ENCODE results near the gene LDLRAD2.
"Not testable (repeated sequence)": the region's sequence is repeated elsewhere in the genome, so short reads cannot be mapped to it uniquely, and the experiment has no call there.

The LDLRAD2 gene

GRCh38 chr1:21825393-21825792 is 13.3 kb downstream of the LDLRAD2 start:
- DNase-seq, result no peak

- not testable (repeated sequence) for DNase-seq
Observed at GRCh38 chr1:21826694-21827093, 14.6 kb downstream of the LDLRAD2 start.

GRCh38 chr1:21827141-21827679 is 15.1 kb downstream of the LDLRAD2 start:
- no peak for DNase-seq

- no peak for DNase-seq
Observed at GRCh38 chr1:21828075-21828474, 16.0 kb downstream of the LDLRAD2 start.

GRCh38 chr1:21828506-21829210 is 16.6 kb downstream of the LDLRAD2 start:
- no peak for DNase-seq

- DNase-seq, result no peak
Observed at GRCh38 chr1:21829294-21829693, 17.2 kb downstream of the LDLRAD2 start.

- DNase-seq, result no peak
Observed at GRCh38 chr1:21830792-21831453, 18.9 kb downstream of the LDLRAD2 start.

- no peak for DNase-seq
Observed at GRCh38 chr1:21831454-21831970, 19.4 kb downstream of the LDLRAD2 start.

- no peak for DNase-seq
Observed at GRCh38 chr1:21833392-21833976, 21.4 kb downstream of the LDLRAD2 start.

- DNase-seq, result no peak
Observed at GRCh38 chr1:21834094-21834493, 22.0 kb downstream of the LDLRAD2 start.

GRCh38 chr1:21834666-21835065 is 22.6 kb downstream of the LDLRAD2 start:
- no peak for DNase-seq

GRCh38 chr1:21836010-21836409 is 23.9 kb downstream of the LDLRAD2 start:
- DNase-seq, result no peak

- no peak for DNase-seq
Observed at GRCh38 chr1:21836729-21837128, 24.7 kb downstream of the LDLRAD2 start.

- DNase-seq, result no peak
Observed at GRCh38 chr1:21837476-21837875, 25.4 kb downstream of the LDLRAD2 start.

GRCh38 chr1:21838359-21839157 is 26.5 kb downstream of the LDLRAD2 start:
- DNase-seq, result no peak

GRCh38 chr1:21839337-21840037 is 27.4 kb downstream of the LDLRAD2 start:
- no peak for DNase-seq

GRCh38 chr1:21840981-21841380 is 28.9 kb downstream of the LDLRAD2 start:
- no peak for DNase-seq

- no peak for DNase-seq
Observed at GRCh38 chr1:21841852-21842466, 29.9 kb downstream of the LDLRAD2 start.

GRCh38 chr1:21842606-21843162 is 30.6 kb downstream of the LDLRAD2 start:
- no peak for DNase-seq

- DNase-seq, result no peak
Observed at GRCh38 chr1:21843208-21843607, 31.1 kb downstream of the LDLRAD2 start.

- DNase-seq, result no peak
Observed at GRCh38 chr1:21843996-21844395, 31.9 kb downstream of the LDLRAD2 start.
